AG04450 (cell line): ENCODE measurements around the gene TUBA4B. TPM values are rescaled to one million over a fixed set of nuclear protein-coding genes. Genes with fewer than 3 reads are reported as not detected.
A peak's percentile ranks its signal among the peaks of the same experiment; 100 is the strongest.
"Not testable (repeated sequence)": the region's sequence is repeated elsewhere in the genome, so short reads cannot be mapped to it uniquely, and the experiment has no call there.

Experiments
- CTCF ChIA-PET: fragments of 300-600, 350-600 bp; formaldehyde crosslinking; extraction: SDS; loops from one replicate; lab custom pipeline; 2022; ENCODE audit warnings: antibody characterized with exemption, inconsistent platforms; lab: Charles Lee
- POLR2A ChIA-PET: fragments of 350-600 bp; formaldehyde crosslinking; extraction: SDS; loops from one replicate; lab custom pipeline; 2021; ENCODE audit warnings: antibody characterized with exemption, inconsistent platforms; lab: Yijun Ruan, JAX
- DNase-seq: peaks from one replicate; pipeline ENCODE4 v3.0.0-alpha.2; 2011; ENCODE audit warnings: low read depth, low spot score
- H3K27ac ChIP-seq: one replicate; pipeline ENCODE4 v1.5.1; 2012; ENCODE audit warnings: low read depth, low read length, control low read depth
- H3K27me3 ChIP-seq: one replicate; pipeline ENCODE4 v1.6.0; 2012; ENCODE audit warnings: low read length; ENCODE audit not compliant: control insufficient read depth, insufficient read depth
- H3K4me3 ChIP-seq: 2 replicates; pipeline ENCODE4 v1.5.1; 2011; ENCODE audit warnings: mild to moderate bottlenecking, low read depth, low read length, control low read depth
- H3K9me3 ChIP-seq: 2 replicates; pipeline ENCODE4 v1.5.1; 2012; ENCODE audit warnings: low read length; ENCODE audit not compliant: control insufficient read depth, insufficient read depth
- polyA plus RNA-seq: library from polyadenylated mRNA; depleted of rRNA; stranded (reverse); fragments of >200 nt; gene quantifications from 2 replicates; pipeline ENCODE4 v1.2.3, GENCODE V29; 2011
- TF ChIP-seq, protein P1 (sequence below): IDR thresholded peaks from 2 replicates; pipeline ENCODE4 v1.5.1; 2011; ENCODE audit warnings: low read depth, low read length, control low read depth, inconsistent platforms

The TUBA4B gene
- polyA plus RNA-seq, 1 experiment = not detected

DNA sequence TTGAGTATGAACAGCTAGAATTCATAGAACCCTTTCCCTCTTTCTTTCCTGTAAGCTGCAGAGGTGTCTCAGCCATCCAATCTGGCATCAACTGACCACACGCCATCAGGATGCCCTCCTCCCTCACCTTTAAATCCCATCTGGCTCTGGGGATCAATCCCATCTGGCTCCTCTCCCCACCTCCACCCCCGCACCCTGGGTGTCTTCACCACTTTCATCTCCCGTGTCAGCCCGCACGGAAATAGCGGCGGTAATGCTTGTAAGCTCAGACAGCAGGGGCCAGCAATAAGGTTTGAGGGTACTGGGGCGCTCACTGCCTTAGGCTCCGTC, 508 bp upstream of the TUBA4B start:
- peaks cover 14% of the 10 kb centered on the region for H3K27me3 ChIP-seq
- CTCF ChIA-PET = interaction anchor here (0.9 to 3.3 kb wide), 4 partner anchors 25 to 47 kb away, joined by 3 to 19 read pairs (median 14); partner anchors contain the start of gene DNAJB2
- no peak for DNase-seq
- no peaks in the 10 kb centered on the region for H3K9me3 ChIP-seq
- POLR2A ChIA-PET = interaction anchor here (0.6 to 1.0 kb wide), 4 partner anchors 13 to 257 kb away, joined by 3 to 7 read pairs (median 4); no protein-coding TSS in a partner anchor
- TF ChIP-seq, protein P1, sequence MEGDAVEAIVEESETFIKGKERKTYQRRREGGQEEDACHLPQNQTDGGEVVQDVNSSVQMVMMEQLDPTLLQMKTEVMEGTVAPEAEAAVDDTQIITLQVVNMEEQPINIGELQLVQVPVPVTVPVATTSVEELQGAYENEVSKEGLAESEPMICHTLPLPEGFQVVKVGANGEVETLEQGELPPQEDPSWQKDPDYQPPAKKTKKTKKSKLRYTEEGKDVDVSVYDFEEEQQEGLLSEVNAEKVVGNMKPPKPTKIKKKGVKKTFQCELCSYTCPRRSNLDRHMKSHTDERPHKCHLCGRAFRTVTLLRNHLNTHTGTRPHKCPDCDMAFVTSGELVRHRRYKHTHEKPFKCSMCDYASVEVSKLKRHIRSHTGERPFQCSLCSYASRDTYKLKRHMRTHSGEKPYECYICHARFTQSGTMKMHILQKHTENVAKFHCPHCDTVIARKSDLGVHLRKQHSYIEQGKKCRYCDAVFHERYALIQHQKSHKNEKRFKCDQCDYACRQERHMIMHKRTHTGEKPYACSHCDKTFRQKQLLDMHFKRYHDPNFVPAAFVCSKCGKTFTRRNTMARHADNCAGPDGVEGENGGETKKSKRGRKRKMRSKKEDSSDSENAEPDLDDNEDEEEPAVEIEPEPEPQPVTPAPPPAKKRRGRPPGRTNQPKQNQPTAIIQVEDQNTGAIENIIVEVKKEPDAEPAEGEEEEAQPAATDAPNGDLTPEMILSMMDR = no peak
- H3K4me3 ChIP-seq = peak overlapping the region; percentile 66
- no peak overlapping the region for H3K27ac ChIP-seq

DNA sequence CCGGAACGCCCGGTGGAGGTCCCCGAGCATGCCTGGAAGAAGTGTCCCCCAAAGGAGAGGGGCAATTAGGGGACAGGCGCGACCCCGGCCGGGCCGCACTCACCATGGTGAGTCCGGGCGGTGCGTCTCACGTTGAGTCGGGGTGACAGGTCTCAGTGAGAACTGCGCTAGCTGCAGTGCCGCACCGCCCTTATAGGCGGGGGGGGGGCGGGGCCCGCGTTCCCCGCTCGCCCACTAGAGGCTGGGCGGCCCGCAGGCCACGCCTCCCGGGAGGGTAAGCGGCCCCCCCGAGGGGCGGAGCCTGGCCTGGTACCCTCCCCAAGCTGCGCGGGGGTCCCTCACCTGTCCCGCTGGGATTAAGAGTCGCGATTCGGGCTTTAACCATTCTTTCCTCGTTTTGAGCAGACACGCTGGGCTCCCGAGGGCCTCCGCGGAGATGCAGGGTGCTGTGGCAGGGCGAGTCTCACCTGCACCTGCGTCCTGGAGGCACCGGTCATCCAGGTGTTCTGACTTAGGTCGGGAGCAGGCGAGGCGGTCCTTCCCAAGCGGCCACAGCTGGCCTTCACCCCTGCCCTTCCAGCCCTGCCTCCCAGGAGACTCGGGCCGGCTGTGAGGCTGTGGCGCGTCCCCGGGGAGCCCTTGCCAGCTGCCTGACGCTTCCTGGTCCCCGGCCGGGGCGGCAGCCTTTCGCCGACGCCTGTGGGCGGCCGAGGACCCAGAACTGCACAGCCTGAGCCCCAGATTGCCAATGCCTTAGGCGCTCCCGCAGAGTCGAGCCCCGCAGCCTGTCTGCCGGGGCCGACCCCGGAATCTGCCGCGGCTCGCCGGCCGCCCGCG, 928 bp downstream of the TUBA4B start, which contains the start of gene TUBA4A:
TSS of gene TUBA4A (minus strand) at position 166 of the 837 bp plus-strand sequence. CDS start at position 106, 60 bp downstream.
- no peak for DNase-seq
- Histone ChIP-seq H3K9me3 (no peaks in the 10 kb centered on the region), H3K4me3 (peak within 1 kb of the TSS; percentile 66), H3K27me3 (peaks cover 14% of the 10 kb centered on the region), H3K27ac (no peak within 1 kb of the TSS)
- ChIA-PET CTCF (interaction anchor here (0.6 to 3.1 kb wide), 6 partner anchors 8 to 83 kb away, joined by 3 to 19 read pairs (median 14); partner anchors contain the start of gene DNAJB2), POLR2A (interaction anchor here (0.6 to 1.7 kb wide), 6 partner anchors 21 to 149 kb away, joined by 3 to 9 read pairs (median 5); partner anchors contain the start of genes ABCB6, ANKZF1, ATG9A and DNAJB2)
- TF ChIP-seq, protein P1 = no peak

- CTCF ChIA-PET = interaction anchor here (1.0 to 2.9 kb wide), 3 partner anchors 23 to 83 kb away, joined by 3 to 18 read pairs (median 13); no protein-coding TSS in a partner anchor
- H3K27me3 ChIP-seq = peaks cover 15% of the 10 kb centered on the region
- TF ChIP-seq, protein P1 = no peak
- no peak overlapping the region for H3K27ac ChIP-seq
- DNase-seq = no peak
- peak overlapping the region; percentile 66 for H3K4me3 ChIP-seq
- POLR2A ChIA-PET = interaction anchor here (1.1 to 1.7 kb wide), 2 partner anchors 24 to 25 kb away, joined by 5 to 8 read pairs; partner anchors contain the start of genes ANKZF1, ATG9A and DNAJB2
- no peaks in the 10 kb centered on the region for H3K9me3 ChIP-seq
Measured at GRCh38 chr2:219254590-219255201, 1.7 kb downstream of the TUBA4B start.

- CTCF ChIA-PET = interaction anchor here (0.8 to 3.3 kb wide), 3 partner anchors 18 to 202 kb away, joined by 3 to 20 read pairs (median 7); no protein-coding TSS in a partner anchor
- H3K27me3 ChIP-seq = peaks cover 30% of the 10 kb centered on the region
- POLR2A ChIA-PET, H3K27ac ChIP-seq, DNase-seq, H3K9me3 ChIP-seq, H3K4me3 ChIP-seq: not testable (repeated sequence)
Measured at GRCh38 chr2:219258942-219259341, 5.9 kb downstream of the TUBA4B start.
